GM12891 (cell line): ENCODE data around the gene CSNK2A3.

Experiments used
- DNase-seq: peaks from one replicate; pipeline ENCODE4 v3.0.0; 2011; ENCODE audit warnings: low spot score; ENCODE audit not compliant: insufficient read length
- FAIRE-seq: peaks from 2 replicates; lab custom pipeline; 2011; peaks lifted over from hg19 to GRCh38; lab: Jason Lieb, UNC
- PAX5 ChIP-seq: IDR thresholded peaks from 2 replicates; pipeline ENCODE4 v1.6.1; 2011; ENCODE audit warnings: low read length, moderate library complexity, mild to moderate bottlenecking; ENCODE audit not compliant: insufficient read depth, severe bottlenecking
- POLR2A ChIP-seq: IDR thresholded peaks from 2 replicates; pipeline ENCODE4 v1.6.1; 2011; ENCODE audit warnings: low read depth, low read length, control low read depth
- POLR2AphosphoS5 ChIP-seq: IDR thresholded peaks from 2 replicates; pipeline ENCODE4 v1.6.1; 2011; ENCODE audit warnings: low read depth, low read length, control low read depth
- POU2F2 ChIP-seq: IDR thresholded peaks from 2 replicates; pipeline ENCODE4 v1.6.1; 2011; ENCODE audit warnings: low read depth, mild to moderate bottlenecking, control low read depth, low read length, moderate library complexity
- SPI1 ChIP-seq: IDR thresholded peaks from 2 replicates; pipeline ENCODE4 v1.6.1; 2011; ENCODE audit warnings: low read depth, low read length, control low read depth
- TAF1 ChIP-seq: IDR thresholded peaks from 2 replicates; pipeline ENCODE4 v1.6.1; 2011; ENCODE audit warnings: low read depth, low read length, control low read depth

Gene CSNK2A3

GRCh38 chr11:11380883-11381282 is 27.8 kb upstream of the CSNK2A3 start:
- TF ChIP-seq POU2F2, result no peak
- no peak for TF ChIP-seq POLR2AphosphoS5
- TF ChIP-seq TAF1, result no peak
- no peak for TF ChIP-seq PAX5
- TF ChIP-seq SPI1, result no peak
- TF ChIP-seq POLR2A, result no peak
- no peak for DNase-seq
- no peak for FAIRE-seq

DNA sequence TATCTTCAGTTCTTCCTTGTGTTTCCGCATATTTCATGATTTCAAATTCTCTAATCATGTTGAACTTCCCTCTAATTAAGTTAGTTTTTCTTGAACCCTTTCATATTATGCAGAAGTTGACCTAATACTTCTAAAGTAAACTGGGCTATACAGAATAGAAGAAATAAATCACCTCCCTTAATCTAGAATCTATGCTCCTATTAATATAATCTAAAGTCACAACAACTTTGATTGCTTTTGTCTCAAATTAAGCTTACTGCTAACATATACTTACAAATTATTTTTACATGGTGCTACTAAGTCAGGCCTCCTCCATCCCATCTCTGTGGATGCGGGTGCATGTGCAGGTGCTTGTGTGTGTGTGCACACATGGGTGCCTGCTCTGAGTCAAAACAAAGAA is 27.3 kb upstream of the CSNK2A3 start:
- DNase-seq, result no peak
- TF ChIP-seq SPI1 (no peak), POU2F2 (no peak), POLR2A (no peak), POLR2AphosphoS5 (no peak), PAX5 (no peak)

DNA sequence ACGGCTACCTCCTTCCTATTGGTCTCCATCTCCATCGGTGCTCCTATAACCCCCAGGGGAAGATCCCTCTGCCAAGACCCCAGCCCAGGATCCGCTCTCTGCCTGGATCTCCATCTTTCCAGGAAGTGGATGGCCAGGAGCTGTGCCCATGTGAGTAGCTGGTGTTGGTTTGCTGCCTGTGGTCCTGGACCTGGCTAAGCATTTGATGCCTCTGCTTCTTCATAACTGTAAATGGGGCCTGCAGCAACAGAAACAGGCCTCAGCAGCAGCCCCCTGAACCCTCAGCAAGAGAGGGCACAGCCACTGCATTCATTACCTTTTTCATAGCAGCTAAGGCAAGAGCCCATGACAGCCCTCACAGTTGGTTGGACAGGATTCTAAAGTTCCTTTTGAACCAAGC is 26.6 kb upstream of the CSNK2A3 start:
- FAIRE-seq, result no peak

More for the DNA sequence above, 27.3 kb upstream of the CSNK2A3 start:
- no peak for FAIRE-seq

GRCh38 chr11:11378184-11378940 is 25.3 kb upstream of the CSNK2A3 start:
- DNase-seq (no peak), FAIRE-seq (no peak)
- TF ChIP-seq POU2F2, result no peak
- no peak for TF ChIP-seq POLR2AphosphoS5

More for the DNA sequence above, 26.6 kb upstream of the CSNK2A3 start:
- TF ChIP-seq PAX5 (no peak), POLR2AphosphoS5 (no peak), SPI1 (no peak), POLR2A (no peak), POU2F2 (no peak), TAF1 (no peak)
- no peak for DNase-seq

- DNase-seq (no peak), FAIRE-seq (no peak)
- TF ChIP-seq POU2F2 (no peak), POLR2A (no peak), TAF1 (no peak), POLR2AphosphoS5 (no peak), PAX5 (no peak), SPI1 (no peak)
These were observed 21.5 kb upstream of the CSNK2A3 start for GRCh38 chr11:11374358-11375148.

DNA sequence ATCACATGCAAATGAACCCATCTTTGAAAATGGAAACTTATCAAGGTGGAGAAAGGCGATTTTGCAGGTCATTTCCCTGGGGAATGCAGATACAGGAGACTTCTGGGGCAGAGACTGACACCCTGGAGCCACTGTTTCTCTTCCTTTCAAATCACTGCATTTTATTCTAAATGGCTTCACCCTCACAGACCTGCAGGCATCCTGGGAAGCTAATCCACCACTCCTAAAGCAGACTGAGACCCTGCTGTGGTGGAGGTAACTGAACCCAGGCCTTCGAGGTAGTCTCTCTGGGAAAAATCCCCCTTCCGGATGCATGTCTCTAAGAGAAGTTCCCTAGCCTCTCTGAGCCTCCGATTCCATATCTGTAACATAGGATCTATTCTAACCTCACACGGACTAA is 20.9 kb upstream of the CSNK2A3 start:
- no peak for DNase-seq
- no peak for FAIRE-seq
- TF ChIP-seq PAX5, result no peak
- no peak for TF ChIP-seq SPI1
- no peak for TF ChIP-seq POLR2AphosphoS5
- TF ChIP-seq TAF1, result no peak
- no peak for TF ChIP-seq POU2F2
- no peak for TF ChIP-seq POLR2A

- no peak for TF ChIP-seq POLR2AphosphoS5
- TF ChIP-seq POU2F2, result no peak
- no peak for TF ChIP-seq SPI1
- no peak for TF ChIP-seq PAX5
- TF ChIP-seq POLR2A, result no peak
- TF ChIP-seq TAF1, result no peak
- no peak for FAIRE-seq
- no peak for DNase-seq
These were observed 19.4 kb upstream of the CSNK2A3 start for GRCh38 chr11:11372461-11372860.

DNA sequence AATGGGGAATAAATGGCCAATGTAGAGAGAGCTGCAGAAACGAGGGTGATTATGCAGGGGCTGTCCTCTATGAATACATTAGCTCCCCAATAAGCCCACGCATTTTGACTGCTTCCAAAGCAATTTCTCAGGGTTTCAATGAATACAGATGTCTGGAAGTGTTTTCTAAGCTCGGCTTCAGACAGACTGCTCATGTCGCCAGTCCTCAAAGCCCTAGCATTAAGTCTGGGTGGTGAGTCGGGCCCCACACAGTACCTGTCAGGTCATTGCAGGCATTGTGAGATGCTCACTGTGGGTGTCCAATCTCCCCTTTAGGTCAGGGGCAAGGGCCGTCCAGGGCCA is 17.9 kb upstream of the CSNK2A3 start:
- DNase-seq, result no peak
- TF ChIP-seq POLR2AphosphoS5 (no peak), POU2F2 (no peak), POLR2A (no peak), SPI1 (no peak), PAX5 (no peak), TAF1 (no peak)
- no peak for FAIRE-seq

DNA sequence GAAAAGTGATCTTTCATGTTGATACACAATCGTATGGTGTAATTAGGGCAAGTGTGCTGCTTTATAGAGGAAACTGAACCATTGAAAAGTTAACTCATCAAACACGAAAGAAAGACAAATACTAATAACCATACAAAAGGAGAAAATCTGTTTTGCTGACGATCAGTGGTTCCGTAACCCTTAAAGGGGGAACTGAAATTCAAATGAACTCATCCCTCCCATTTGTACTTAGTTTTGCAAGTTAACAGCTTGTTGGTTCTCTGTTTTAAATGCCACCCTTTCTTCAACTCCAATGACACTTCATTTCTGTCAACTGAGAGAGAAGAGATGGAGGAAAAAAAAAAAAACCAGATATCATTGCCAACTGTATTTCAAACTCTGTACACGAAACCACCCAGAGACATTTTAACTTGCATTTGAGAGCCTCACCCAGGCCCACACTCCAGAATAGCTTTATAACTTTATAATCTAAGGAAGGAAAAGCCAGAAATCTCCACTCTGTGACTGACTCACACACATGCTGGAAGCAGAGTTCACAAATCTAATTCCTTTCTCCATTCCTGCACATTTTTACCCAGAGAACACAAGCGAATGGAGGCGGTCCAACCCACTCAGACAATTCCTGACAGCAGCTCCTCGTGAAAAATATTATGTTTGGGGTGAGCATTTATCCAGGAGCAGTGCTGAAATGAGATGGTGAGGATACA is 17.4 kb upstream of the CSNK2A3 start:
- TF ChIP-seq POLR2A (no peak), SPI1 (peak; percentile 76)
- FAIRE-seq (no peak), DNase-seq (no peak)
